Dermis lymphatic vessel endothelial cell (primary cell): ENCODE data around the gene MAGI1. TPM values are rescaled to one million over a fixed set of nuclear protein-coding genes. Genes with fewer than 3 reads are reported as not detected.

Source experiments
- total RNA-seq: library from RNA; depleted of rRNA; stranded (reverse); fragments of >200 nt; gene quantifications from 2 replicates; pipeline ENCODE4 v1.2.1, GENCODE V29; 2014

Gene MAGI1
- total RNA-seq, result 84.7 and 113 TPM in 2 replicates

DNA sequence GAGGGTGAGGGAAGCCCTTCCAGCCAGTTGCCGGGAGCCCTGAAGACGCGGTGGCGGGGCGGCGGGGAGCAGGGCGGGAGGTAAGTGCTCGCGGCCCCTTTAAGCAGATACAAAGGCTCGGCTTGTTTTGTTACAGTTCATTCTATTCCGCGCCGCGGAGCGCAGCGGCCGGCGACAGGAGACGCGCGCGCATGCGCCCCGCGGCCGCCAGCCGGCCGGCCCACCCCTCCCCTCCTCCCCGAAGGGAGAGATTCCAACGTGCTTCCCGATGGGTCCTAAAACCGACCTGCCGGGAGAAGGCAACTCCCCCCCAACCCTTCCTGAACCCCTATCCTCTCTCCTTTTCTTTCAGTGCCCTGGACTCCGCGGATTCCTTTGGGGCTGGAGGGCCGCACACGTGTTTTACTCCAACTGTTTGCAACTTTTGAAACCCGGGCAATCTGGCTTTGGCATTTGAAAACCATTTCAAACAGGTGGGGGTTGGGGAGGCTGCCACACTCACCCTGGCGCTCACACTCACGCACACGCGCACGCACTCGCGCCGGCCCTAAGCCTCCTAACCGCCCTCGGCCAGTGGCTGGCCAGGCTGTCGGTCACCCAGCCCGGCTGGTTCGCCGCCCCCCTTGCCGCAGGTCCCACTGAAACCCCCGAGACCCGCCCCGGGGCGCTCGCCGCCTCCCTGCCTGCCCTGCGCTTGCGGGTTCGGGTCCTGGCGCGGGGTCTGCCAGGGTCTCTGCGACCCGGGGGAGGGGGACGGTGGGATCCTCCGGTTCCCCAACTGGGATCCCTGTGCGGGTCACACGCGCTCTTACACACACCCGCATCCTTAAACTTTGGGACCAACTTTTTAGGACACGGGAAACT is at the start of gene MAGI1:
TSS of gene MAGI1 (minus strand) at position 193 of the 864 bp plus-strand sequence. CDS start 610 bp downstream, outside the sequence.

Other genes starting within 250 kb of the MAGI1 start
- gene SLC25A26, start 182.1 kb upstream of the MAGI1 start, total RNA-seq, result 16.9 and 20.7 TPM in 2 replicates